Keratinocyte (primary cell): ENCODE measurements around the gene UBC. TPM values are rescaled to one million over a fixed set of nuclear protein-coding genes. Genes with fewer than 3 reads are reported as not detected.

Experiments
- DNase-seq: peaks from one replicate; pipeline ENCODE4 v3.0.0-alpha.2; 2011; ENCODE audit warnings: low read depth, missing footprints, low spot score
- FAIRE-seq: peaks from 2 replicates; lab custom pipeline; 2011; peaks lifted over from hg19 to GRCh38; lab: Jason Lieb, UNC
- H2AFZ ChIP-seq: 2 replicates; pipeline ENCODE4 v1.6.0; 2012; ENCODE audit warnings: low read length, control low read depth, inconsistent platforms; ENCODE audit not compliant: control insufficient read depth
- H3K27ac ChIP-seq: 2 replicates; pipeline ENCODE4 v1.5.1; 2011; ENCODE audit warnings: low read length; ENCODE audit not compliant: control insufficient read depth, insufficient read depth
- H3K27me3 ChIP-seq: 3 replicates; pipeline ENCODE4 v1.6.0; 2011; ENCODE audit warnings: low read length; ENCODE audit not compliant: control insufficient read depth, insufficient read depth; ENCODE audit errors: extremely low read depth
- H3K36me3 ChIP-seq, 2 experiments: 2 replicates in 1 of 2; 3 replicates in 1 of 2; pipeline ENCODE4 v1.5.1; 2011; ENCODE audit warnings: low read length in 2 of 2, mild to moderate bottlenecking in 1 of 2; ENCODE audit not compliant: control insufficient read depth in 2 of 2, insufficient read depth in 2 of 2; ENCODE audit errors: extremely low read depth in 1 of 2
- H3K4me1 ChIP-seq: 3 replicates; pipeline ENCODE4 v1.5.1; 2011; ENCODE audit warnings: low read length; ENCODE audit not compliant: control insufficient read depth, insufficient read depth; ENCODE audit errors: extremely low read depth
- H3K4me2 ChIP-seq: 3 replicates; pipeline ENCODE4 v1.6.0; 2011; ENCODE audit warnings: low read depth, low read length; ENCODE audit not compliant: control insufficient read depth, insufficient read depth; ENCODE audit errors: extremely low read depth
- H3K4me3 ChIP-seq, 3 experiments: fragments of 200-600 bp in 1 of 3; sonication (generic) in 1 of 3; 2 replicates in 2 of 3; 3 replicates in 1 of 3; pipeline ENCODE4 v1.5.1; 2011 to 2016; ENCODE audit warnings: low read length in 3 of 3, mild to moderate bottlenecking in 3 of 3, control low read depth in 2 of 3, inconsistent platforms in 1 of 3, low read depth in 1 of 3, mixed read lengths in 1 of 3, mixed run types in 1 of 3, moderate library complexity in 1 of 3; ENCODE audit not compliant: control insufficient read depth in 2 of 3, insufficient read depth in 2 of 3; ENCODE audit errors: extremely low read depth in 1 of 3
- H3K79me2 ChIP-seq: 2 replicates; pipeline ENCODE4 v1.6.0; 2012; ENCODE audit warnings: low read length; ENCODE audit not compliant: control insufficient read depth, insufficient read depth
- H3K9ac ChIP-seq: 3 replicates; pipeline ENCODE4 v1.6.0; 2011; ENCODE audit warnings: low read length; ENCODE audit not compliant: control insufficient read depth, insufficient read depth; ENCODE audit errors: extremely low read depth
- H3K9me1 ChIP-seq: 3 replicates; pipeline ENCODE4 v1.6.0; 2011; ENCODE audit warnings: low read length; ENCODE audit not compliant: control insufficient read depth, insufficient read depth; ENCODE audit errors: extremely low read depth
- H3K9me3 ChIP-seq: 2 replicates; pipeline ENCODE4 v1.5.1; 2012; ENCODE audit warnings: low read depth, low read length; ENCODE audit not compliant: control insufficient read depth
- H4K20me1 ChIP-seq: 3 replicates; pipeline ENCODE4 v1.6.0; 2011; ENCODE audit warnings: low read length; ENCODE audit not compliant: control insufficient read depth, insufficient read depth; ENCODE audit errors: extremely low read depth
- CTCF ChIP-seq, 3 experiments: IDR thresholded peaks in 1 of 3; conservative IDR thresholded peaks in 1 of 3; optimal IDR thresholded peaks in 1 of 3; 2 replicates in 2 of 3; 3 replicates in 1 of 3; pipeline versions ENCODE3 to v1.5.1; 2011; ENCODE audit warnings: low read length in 3 of 3, mild to moderate bottlenecking in 3 of 3, moderate library complexity in 2 of 3, control low read depth in 1 of 3, inconsistent platforms in 1 of 3; ENCODE audit not compliant: insufficient read depth in 2 of 3; ENCODE audit errors: extremely low read depth in 1 of 3
- EZH2 ChIP-seq: IDR thresholded peaks from one replicate; pipeline ENCODE4 v1.6.1; 2012; ENCODE audit warnings: inconsistent platforms, mild to moderate bottlenecking, low read length, moderate library complexity
- dilution Hi-C: fragments of 300-500 bp; cut with MboI; formaldehyde crosslinking; loops from one replicate; pipeline ENCODE4 v1.7.0; 2020; ENCODE audit warnings: low sequenced_read_pairs; ENCODE audit not compliant: extremely low pct_ligation_motif_present
- polyA plus RNA-seq, 5 experiments: library from polyadenylated mRNA; depleted of rRNA in 3 of 5; stranded (reverse) in 3 of 5; stranded (forward) in 1 of 5; unstranded in 1 of 5; fragments of >200 nt; gene quantifications; 1 replicate in 1 of 5; 2 replicates in 3 of 5; 3 replicates in 1 of 5; pipeline versions ENCODE4 v1.2.1 to v1.2.3, GENCODE V29; 2011 to 2012; ENCODE audit warnings: missing spikeins in 2 of 5, low read depth in 1 of 5, low replicate concordance in 1 of 5

Gene UBC
- polyA plus RNA-seq, 1 donor (not counting 4 experiments of a cell fraction or from before 2014, with no cell fraction given), result 2,363 TPM

GRCh38 chr12:124863416-124864325, 50.8 kb downstream of the UBC start, which contains the start of gene SCARB1:
Gene SCARB1 (minus strand): TSS chr12:124863864. CDS start chr12:124863720, 144 bp downstream.
- H3K4me3 ChIP-seq, result peak within 1 kb of the TSS; percentile 77 to 85 (median 78)
- no peaks in the 10 kb centered on the region for H3K27me3 ChIP-seq
- H3K79me2 ChIP-seq, result peaks cover 35% of the 10 kb centered on the region
- H3K9ac ChIP-seq, result peak within 1 kb of the TSS; percentile 80
- H4K20me1 ChIP-seq, result peaks cover 3% of the 10 kb centered on the region
- TF ChIP-seq EZH2 (no peak), CTCF (optimal IDR thresholded peaks at IDR 0.05 in 1 of 3, IDR thresholded peaks at IDR 0.05 in 1 of 3, conservative IDR thresholded peaks at IDR 0.05 in 1 of 3; ENCODE audit: extremely low read depth in 1 of 3, insufficient read depth in 2 of 3, low read length in 3 of 3) (peak in 1 of 3 experiments; percentile 30)
- peak within 1 kb of the TSS; percentile 93 for H2AFZ ChIP-seq
- H3K9me1 ChIP-seq, result peaks cover 7% of the 10 kb centered on the region
- DNase-seq, result no peak
- FAIRE-seq, result no peak
- peaks cover 30% of the 10 kb centered on the region for H3K4me1 ChIP-seq
- H3K9me3 ChIP-seq, result no peaks in the 10 kb centered on the region
- peaks cover 6 to 7% of the 10 kb centered on the region in 2 experiments for H3K36me3 ChIP-seq
- H3K27ac ChIP-seq, result peak within 1 kb of the TSS; percentile 66
- peak within 1 kb of the TSS; percentile 89 for H3K4me2 ChIP-seq
- dilution Hi-C loops, result no loop called here

GRCh38 chr12:124862768-124863415, 51.6 kb downstream of the UBC start:
- H3K36me3 ChIP-seq, result peaks cover 10% of the 10 kb centered on the region in 2 experiments
- H3K9ac ChIP-seq, result peak overlapping the region; percentile 80
- peak overlapping the region; percentile 63 for H3K27ac ChIP-seq
- H3K79me2 ChIP-seq, result peaks cover 39% of the 10 kb centered on the region
- peak overlapping the region; percentile 89 for H3K4me2 ChIP-seq
- H3K4me1 ChIP-seq, result peaks cover 26% of the 10 kb centered on the region
- peak overlapping the region; percentile 77 to 85 (median 78) for H3K4me3 ChIP-seq
- DNase-seq (no peak), FAIRE-seq (no peak)
- TF ChIP-seq CTCF (optimal IDR thresholded peaks at IDR 0.05 in 1 of 3, IDR thresholded peaks at IDR 0.05 in 1 of 3, conservative IDR thresholded peaks at IDR 0.05 in 1 of 3; ENCODE audit: extremely low read depth in 1 of 3, insufficient read depth in 2 of 3, low read length in 3 of 3) (no peak), EZH2 (no peak)
- peaks cover 3% of the 10 kb centered on the region for H4K20me1 ChIP-seq
- H3K9me1 ChIP-seq, result peaks cover 10% of the 10 kb centered on the region
- H3K9me3 ChIP-seq, result no peaks in the 10 kb centered on the region
- peak overlapping the region; percentile 88 for H2AFZ ChIP-seq
- dilution Hi-C loops, result no loop called here
- no peaks in the 10 kb centered on the region for H3K27me3 ChIP-seq
